ENCODE results near the gene MKLN1.
"Not testable (repeated sequence)": the region's sequence is repeated elsewhere in the genome, so short reads cannot be mapped to it uniquely, and the experiment has no call there.

MKLN1 gene

DNA sequence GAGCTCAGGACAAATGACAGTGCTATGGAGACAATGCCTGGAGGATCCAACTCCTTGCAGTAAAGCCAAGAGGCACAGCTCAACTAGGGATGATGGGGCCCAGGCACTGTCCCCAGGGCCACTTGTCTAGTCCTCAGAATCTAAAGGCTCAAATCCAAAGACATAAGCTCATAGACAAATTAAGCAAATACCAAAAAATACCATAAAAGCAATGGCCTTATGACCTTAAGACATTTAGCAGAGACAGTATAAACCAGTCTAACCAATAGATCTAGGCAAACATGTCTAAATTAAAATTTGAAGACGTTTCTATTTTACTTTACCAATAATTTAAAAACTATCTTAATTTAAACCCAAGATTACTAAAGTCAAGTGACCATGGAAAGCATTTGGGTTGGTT is 14.8 kb upstream of the MKLN1 start:
- DNase-seq (ENCODE audit: low spot score): no peak

DNA sequence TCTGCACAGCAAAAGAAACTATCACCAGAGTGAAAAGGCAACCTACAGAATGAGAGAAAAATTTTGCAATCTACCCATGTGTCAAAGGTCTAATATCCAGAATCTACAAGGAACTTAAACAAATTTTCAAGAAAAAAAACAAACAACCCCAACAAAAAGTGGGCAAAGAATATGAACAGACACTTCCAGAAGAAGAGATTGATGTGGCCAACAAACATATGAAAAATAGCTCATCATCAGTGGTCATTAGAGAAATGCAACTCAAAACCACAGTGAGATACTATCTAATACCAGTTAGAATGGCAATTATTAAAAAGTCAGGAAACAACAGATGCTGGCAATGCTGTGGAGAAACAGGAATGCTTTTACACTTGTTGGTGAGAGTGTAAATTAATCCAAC is 7.1 kb upstream of the MKLN1 start:
- DNase-seq (ENCODE audit: low spot score): no peak

DNA sequence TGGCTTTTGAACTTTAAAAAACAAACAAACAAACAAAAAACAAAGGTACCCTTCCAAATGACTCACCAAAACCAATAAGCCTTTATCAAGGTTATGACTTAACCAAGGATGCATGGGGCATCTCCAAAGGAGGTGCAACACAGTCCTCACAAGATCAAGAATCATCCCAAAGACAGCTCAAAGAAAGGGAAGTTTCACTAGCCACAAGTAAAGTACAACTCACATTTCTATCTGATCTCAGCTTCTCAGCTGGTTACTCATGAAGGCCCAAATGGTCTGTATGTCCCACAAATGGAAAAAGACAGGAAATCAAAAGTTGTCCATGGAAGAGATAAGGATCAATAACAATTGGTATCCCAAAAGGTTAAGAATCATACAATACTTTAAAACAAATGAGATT is 6.0 kb upstream of the MKLN1 start:
- DNase-seq (ENCODE audit: low spot score): no peak

DNA sequence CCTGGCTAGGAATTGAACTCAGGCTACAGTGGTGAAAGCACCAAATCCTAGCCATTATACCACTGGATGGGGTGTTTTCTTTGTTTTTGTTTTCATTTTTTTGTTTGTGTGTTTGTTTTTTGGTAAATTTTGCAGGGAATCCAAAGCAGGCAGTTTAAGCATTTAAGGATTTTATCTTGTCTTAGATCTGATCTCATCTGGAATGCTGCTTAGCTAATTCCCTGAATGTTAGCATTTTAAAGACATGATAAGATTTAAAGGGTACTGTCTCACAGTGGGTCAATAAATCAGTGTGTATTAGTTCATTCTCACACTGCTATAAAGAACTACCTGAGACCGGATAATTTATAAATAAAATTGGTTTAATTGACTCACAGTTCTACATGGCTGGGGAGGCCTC is 5.6 kb upstream of the MKLN1 start:
- no peak for DNase-seq (ENCODE audit: low spot score)

DNA sequence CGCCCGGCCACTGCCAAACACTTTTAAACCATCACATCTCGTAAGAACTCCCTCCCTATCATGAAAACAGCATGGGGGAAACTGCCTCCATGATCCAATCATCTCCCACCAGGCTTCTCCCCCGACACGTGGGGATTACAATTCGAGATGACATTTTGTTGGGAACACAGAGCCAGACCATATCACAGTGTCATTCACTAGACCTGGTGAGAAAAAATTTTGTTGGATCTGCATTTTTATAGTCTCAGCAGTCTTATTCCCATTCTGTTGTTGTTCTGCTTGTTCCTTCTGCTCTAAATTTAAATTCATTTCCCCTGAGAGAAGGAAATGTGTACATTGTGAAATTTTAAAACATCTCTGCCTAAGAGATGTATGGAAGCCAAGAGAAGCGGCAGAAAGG is 4.8 kb upstream of the MKLN1 start:
- DNase-seq (ENCODE audit: low spot score): no peak

DNA sequence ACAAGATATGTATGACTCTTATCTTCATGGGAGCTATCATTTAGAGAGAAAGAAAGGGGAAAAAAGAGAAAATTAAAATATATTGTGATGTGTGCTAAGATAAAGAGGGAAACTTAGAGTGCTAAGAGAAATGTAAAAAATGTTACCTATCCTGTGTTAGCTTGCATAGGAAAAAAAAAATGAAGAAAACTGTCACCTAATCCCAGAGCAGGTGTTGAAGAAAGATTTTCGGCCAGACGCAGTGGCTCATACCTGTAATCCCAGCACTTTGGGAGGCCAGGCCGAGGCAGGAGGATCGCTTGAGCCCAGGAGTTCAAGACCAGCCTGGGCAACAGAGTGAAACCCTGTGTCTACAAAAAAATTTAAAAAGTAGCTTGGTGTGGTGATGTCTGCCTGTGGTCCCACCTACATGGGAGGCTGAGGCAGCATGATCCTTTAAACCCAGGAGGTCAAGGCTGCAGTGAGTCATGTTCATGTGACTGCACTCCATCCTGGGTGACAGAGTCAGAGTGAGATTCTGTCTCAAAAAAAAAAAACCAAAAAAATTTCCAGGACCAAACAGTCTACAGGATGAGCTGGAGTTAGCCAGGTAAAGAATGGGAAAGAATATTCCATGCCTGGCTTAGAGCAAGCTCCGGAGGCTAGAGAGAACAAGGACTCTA is 2.4 kb upstream of the MKLN1 start:
- no peak for DNase-seq (ENCODE audit: low spot score)

DNA sequence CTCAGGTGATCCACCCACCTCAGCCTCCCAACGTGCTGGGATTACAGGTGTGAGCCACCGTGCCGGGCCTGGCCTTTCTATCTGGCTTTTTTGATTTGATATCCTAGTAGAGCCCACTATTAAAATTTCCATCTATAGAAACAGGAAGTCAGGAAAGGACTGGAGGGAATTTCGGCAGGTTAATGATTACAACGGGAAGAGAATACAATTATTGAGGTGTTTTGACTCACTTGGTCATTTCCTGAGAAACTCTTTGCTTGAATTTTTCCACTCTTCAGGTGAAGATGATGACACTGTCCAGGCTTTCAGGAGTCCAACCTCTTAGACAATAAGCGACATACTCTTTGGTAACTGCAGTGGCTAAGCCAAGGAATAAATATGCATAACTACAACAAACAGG is 1.1 kb upstream of the MKLN1 start:
- DNase-seq (ENCODE audit: low spot score): no peak

DNA sequence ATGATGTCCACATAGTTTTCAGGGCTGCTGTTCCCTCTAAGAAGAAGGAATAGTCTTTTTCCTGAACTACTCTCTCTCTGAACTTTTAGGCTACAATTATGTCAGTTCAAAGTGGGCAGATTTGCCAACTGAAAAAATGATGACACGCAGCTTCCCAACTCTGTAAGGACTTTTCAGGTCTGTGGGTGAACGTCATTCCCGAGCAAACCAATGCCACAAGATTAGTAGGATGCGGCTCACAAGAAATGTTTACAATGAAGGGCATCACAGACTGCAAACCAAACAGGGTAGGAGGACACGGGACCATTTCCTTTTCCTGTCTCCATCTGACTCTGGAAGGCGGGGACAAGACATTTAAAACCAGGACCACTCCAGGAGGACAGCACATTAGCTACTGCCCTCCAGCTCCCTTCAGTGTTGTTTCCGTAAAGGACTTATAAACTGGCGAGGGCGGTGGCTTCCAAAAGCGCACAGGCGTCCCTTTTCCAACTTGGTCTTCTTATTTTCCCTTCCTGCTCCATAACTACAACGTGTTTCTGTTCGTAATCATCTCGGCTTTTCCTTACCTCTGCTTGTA is 539 bp upstream of the MKLN1 start:
- DNase-seq (ENCODE audit: low spot score): peak; percentile 76

DNA sequence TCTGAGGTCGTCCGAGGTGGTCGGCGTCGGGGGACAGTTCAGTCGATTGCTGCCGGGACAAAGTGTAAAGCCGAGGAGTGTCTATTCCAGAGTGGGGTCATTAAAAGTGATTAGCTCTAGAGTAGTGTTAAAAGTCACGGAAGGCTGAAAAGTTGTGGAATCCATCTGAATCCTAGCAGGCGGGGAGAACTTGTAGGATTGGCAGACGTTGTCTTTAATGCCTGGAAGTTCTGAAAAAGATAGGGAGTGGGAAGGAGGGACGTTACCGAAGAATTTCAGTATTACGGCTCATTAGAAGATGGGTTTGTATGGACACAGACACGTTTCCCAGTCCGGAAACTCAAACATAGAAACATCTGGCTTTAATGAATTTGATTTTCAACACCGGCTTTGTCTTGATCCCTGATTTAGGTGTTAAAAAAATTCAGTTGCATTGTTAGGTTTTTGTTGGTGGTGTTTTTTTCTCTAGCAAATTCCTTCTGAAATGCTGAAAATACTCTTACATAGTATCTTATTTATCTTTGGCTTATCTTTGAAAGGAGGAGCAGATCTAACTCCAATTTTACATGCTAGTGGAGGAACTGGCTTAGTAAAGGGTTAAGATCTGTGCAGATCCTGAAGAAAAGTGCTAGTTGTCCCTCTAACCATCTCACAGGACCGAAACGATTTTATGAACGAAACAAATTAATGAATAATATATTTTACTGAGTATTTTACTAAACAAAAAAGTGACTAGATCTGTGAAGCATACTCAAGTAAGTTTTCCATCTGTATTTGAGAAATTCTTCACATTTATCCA is 900 bp downstream of the MKLN1 start:
- peak; percentile 49 for DNase-seq (ENCODE audit: low spot score)

DNA sequence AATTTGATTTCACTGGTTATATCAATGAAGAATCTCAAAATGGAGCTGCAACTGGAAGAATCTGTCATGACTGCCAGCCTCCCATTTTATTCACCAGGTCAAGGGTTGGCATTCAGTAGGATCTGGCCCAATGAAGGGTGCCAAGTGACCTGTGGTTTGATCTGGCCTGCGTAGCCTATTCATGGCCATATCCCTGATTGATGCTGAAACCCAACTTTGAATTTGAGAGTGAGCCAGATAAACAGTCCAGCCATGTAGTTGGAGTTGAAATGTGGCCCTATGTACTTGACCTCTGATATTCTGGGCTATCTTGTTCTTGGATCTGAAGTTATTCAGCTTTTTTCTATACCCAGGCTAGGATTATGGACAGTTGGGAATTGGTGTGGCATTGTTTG is 1.5 kb downstream of the MKLN1 start:
- peak; percentile 46 for DNase-seq (ENCODE audit: low spot score)

DNA sequence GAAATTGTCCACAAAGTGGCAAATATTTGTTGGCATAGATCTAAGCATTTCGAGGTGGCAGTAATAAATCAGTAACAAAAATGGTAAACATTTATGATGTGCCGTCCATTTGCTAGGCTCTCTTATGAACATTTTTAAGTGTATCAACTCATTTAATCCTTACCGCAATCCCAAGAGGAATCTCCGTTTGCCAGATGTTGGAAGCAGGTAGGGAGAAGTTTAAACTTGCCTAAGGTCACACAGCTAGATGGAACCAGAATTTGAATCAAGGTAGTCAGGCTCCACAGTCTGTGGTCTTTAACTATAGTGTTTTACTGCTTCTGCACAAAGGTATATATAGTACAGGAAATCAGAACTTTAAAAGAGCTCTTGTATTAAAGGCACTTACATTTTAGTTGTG is 2.6 kb downstream of the MKLN1 start:
- no peak for DNase-seq (ENCODE audit: low spot score)

DNA sequence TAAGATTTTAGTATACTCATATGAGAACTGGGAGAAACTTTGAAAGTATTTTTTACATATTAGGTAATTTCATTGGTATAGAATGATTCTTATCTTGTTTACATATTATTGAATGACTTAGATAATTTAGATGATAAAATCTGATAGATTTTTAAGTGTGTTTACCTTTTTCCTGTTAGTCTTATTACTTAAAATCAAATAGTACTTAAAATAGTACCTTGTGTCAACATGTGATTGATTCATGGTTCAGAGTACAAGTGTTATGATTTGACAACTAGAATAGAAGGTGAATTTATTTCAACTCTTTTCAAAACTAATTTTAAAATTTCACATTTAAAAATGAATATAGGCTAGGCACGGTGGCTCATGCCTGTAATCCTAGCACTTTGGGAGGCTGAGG is 4.1 kb downstream of the MKLN1 start:
- DNase-seq (ENCODE audit: low spot score): no peak

DNA sequence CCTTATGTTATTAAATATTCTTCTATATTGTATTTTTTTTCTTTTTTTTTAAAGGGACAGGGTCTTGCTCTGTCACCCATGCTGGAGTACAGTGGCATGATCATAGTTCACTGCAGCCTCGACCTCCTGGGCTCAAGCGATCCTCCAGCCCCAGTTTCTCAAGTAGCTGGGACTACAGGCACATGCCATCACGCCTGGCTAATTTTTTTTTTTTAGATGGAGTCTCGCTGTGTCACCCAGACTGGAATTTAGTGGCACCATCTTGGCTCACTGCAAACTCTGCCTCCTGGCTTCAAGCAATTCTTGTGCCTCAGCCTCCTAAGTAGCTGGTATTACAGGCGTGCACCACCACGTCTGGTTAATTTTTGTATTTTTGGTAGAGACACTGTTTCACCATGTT is 5.1 kb downstream of the MKLN1 start:
- not testable (repeated sequence) for DNase-seq (ENCODE audit: low spot score)

DNA sequence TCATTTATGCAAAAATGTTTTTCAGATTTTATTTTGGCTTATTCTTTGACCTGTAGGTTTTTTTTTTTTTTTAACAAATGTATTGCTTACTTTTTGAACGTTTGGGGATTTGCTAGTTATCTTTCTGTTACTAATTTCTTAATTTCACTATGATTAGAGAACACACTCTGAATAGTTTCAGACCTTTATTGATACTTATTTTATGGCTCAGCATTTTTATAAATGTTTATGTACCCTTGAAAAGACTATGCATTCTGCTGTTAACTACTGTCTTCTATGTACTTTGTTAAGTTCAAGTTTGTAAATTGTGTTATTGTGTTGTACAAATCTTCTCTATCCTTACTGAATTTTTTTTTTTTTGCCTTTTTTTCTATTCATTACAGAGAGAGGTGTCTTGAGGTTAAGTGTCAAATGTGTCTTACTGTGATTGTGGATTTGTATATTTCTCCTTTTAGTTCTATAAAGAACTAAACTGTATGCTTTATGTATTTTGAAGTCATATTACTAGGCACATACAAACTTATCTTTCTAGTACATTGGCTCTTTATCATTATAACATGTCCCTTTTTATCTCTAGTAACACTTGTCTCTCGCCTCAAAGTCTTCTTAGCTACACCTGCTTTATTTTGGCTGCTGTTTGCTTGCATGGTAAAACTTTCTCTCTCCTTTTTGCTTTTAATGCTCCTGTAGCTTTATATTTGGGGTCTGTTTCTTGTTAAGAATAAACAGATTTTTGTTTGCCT is 8.1 kb downstream of the MKLN1 start:
- DNase-seq (ENCODE audit: low spot score): no peak

DNA sequence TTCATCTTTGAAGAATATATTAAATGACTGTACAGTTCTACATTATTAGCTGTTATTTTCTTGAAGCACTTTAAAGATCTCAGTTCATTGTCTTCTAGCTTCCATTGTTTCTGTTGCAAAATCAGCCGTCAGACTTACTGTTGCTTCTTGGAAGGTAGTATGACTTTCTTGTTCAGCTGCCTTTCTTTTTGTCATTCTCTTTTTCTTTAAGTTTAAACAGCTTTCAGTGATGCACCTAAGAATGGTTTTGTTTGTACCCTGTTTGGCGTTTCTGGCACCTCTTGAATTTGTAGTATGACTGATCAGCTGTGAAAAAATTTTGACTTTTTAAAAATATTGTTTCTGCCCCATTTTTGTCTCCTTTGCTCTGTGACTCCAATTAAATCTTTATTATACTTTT is 9.3 kb downstream of the MKLN1 start:
- DNase-seq (ENCODE audit: low spot score): no peak

DNA sequence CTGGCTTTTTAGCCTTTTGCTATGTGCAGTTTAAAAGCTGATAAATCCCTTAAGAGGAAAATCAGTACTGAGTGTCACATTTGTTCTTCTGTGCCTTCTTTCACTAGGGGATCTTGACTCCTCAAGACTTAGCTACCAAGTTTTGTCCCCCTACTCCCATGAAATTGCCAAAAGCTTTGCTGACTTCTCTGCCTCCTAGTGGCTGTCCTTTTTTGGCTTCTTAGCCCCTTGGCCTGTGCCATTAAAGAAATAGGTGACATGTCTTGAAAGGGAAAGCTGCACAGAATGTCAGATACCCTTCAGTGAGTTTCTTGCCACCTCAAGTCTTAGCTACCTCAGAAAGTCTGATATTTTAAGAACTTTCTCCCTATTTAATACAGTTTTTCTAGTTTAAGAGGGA is 10.5 kb downstream of the MKLN1 start:
- no peak for DNase-seq (ENCODE audit: low spot score)

DNA sequence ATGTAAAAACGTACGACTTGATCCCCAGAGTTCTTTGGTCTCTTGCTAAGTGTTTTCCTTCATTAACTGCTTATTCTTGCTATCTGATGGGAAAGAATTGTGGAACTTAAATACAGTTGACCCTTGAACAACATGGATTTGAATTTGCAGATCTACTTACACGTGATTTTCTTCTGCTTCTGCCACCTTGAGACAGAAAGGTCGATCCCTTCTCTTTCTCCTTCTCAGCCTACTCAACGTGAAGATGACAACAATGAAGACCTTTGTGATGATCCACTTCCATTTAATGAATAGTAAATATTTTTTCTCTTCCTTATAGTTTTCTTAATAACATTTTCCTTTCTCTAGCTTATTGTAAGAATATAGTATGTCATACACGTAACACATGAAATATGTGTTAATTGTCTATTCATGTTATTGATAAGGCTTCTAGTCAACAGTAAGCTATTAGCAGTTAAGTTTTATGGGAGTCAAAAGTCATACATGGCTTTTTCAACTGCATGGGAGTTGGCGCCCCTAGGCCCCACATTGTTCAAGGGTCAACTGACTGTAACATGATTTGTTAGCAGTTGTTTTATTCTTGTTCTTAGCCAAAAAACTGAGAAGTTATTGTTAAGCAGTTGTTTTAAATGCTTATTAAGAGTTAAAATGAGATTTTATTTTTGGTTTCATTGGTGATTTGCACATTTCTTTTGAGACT is 11.2 kb downstream of the MKLN1 start:
- DNase-seq (ENCODE audit: low spot score): no peak

DNA sequence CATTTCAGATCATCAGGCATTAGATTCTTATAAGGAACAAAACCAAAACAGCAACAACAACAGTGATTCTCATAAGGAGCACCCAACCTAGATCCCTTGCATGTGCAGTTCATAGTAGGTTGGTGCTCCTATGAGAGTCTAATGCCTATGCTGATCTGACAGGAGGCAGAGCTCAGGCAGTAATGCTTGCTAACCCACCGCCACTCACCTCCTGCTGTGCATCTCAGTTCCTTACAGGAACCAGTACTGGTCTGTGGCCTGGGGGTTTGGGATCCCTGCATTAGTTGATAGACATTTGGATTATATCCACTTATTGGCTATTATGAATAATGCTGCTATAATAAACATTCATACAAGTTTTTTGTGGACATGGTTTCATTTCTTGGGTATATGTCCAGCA is 14.0 kb downstream of the MKLN1 start:
- no peak for DNase-seq (ENCODE audit: low spot score)

DNA sequence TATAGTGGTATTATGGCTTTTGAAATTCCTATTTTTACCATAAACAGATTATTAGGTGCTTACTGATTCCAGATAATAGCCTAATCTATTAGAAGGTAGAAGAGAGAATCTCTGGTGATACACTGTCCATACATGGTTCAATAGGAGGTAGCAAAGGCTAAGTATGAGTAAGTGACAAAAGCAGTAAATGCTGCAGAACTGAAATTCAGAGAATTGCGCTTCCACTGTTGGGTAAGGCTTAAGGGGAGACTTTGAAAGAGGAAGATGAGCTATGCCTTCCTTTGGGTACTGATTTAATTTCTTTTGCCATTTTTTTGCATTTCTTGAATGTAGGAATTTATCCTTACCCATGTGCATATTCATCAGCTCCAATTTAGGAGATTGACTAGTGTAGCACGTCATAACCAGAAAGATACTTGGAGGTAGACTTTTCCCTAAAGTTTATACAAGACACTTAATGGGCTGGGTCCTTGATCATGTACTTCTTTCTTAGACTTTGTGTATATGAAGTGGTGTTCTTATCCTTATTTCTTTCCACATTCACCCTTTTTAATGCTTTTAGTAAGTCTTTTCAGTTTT is 15.3 kb downstream of the MKLN1 start:
- no peak for DNase-seq (ENCODE audit: low spot score)

DNA sequence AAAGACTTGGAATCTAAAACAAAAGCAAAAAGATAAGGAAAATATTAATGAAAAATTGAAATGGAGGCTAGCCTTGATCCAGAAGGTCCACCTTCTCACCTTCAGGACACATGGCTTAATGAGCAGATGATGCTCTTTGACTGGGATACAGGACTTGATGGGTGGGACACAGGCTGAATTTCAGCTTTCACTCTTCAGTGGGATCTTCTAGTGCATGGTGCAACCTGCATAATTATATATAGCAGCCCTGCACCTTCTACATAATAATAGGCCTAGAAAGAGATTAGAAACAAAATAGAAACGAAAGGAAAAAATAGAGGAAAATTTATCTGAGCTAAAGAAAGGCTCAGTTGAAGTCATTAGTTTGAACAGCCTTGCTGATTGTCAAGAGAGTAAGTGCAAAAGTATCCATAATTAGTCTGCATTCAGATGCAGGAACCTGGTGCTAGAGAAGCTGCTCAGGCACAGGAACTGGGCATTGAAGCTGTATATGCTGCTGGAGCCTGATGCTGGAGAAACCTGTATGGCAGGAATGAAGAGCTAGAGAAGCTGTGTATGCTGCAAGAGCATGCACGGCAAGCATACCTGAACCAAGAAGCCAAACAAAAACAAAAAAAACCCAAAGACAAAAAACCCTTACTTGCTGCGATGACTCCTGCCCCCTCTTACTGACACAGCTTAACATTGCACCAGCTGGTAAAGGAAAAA is 19.4 kb downstream of the MKLN1 start:
- DNase-seq (ENCODE audit: low spot score): no peak

DNA sequence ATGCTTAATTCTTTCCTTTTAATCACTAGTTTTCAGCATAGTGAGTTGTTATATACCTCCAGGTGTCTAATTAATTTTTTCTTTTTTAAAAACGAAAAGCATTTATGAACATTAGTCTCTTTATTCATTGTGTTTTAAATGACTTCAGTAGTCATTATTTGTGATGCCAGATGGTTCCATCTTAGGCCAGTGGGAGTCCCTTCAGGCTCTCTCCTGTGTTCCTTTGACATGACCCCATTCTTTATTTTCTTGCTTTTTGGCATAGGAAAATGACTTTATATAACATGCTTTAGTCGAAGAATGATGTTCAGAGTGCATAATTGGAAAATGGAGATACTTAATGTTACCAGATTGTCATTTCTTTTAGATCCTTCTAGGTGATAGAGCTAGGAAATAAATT is 24.4 kb downstream of the MKLN1 start:
- peak; percentile 31 for DNase-seq (ENCODE audit: low spot score)
